ENCODE data around the gene FOXN3.

GRCh38 chr14:89399594-89400068 lies 17.4 kb downstream of the FOXN3 start:
- TF ChIP-seq CTCF (IDR thresholded peaks at IDR 0.05; ENCODE audit: insufficient read depth, low read depth, low read length) (no peak), EZH2 (IDR thresholded peaks at IDR 0.05; ENCODE audit: insufficient read depth, low read length) (no peak)

All from astrocyte (in vitro differentiated cells and primary cell).